Renal cortical epithelial cell (primary cell): ENCODE results near the gene ITFG1. TPM values are rescaled to one million over a fixed set of nuclear protein-coding genes. Genes with fewer than 3 reads are reported as not detected.
"Not testable (repeated sequence)": the region's sequence is repeated elsewhere in the genome, so short reads cannot be mapped to it uniquely, and the experiment has no call there.

Experiments used
- DNase-seq: peaks from one replicate; pipeline ENCODE4 v3.0.0-alpha.2; 2011; ENCODE audit warnings: low read depth
- total RNA-seq: library from RNA; depleted of rRNA; stranded (reverse); fragments of >200 nt; gene quantifications from 2 replicates; pipeline ENCODE4 v1.2.3, GENCODE V29; 2014

ITFG1 gene
- total RNA-seq, 1 donor from 2014 or later, result 145 TPM

- not testable (repeated sequence) for DNase-seq
Observed at GRCh38 chr16:47324309-47324708, 136.6 kb downstream of the ITFG1 start.

- DNase-seq, result no peak
Observed at GRCh38 chr16:47323241-47323640, 137.6 kb downstream of the ITFG1 start.

- peak; percentile 7 for DNase-seq
Observed at GRCh38 chr16:47320546-47321310, 140.1 kb downstream of the ITFG1 start.

GRCh38 chr16:47317465-47318240, 143.2 kb downstream of the ITFG1 start:
- no peak for DNase-seq

GRCh38 chr16:47316442-47317015, 144.3 kb downstream of the ITFG1 start:
- DNase-seq, result no peak

- peak; percentile 74 for DNase-seq
Observed at GRCh38 chr16:47311738-47312505, 148.9 kb downstream of the ITFG1 start.

- DNase-seq, result no peak
Observed at GRCh38 chr16:47310792-47311211, 150.1 kb downstream of the ITFG1 start.

- no peak for DNase-seq
Observed at GRCh38 chr16:47309581-47310312, 151.1 kb downstream of the ITFG1 start.

- DNase-seq, result no peak
Observed at GRCh38 chr16:47308601-47309000, 152.3 kb downstream of the ITFG1 start.

- DNase-seq, result no peak
Observed at GRCh38 chr16:47304563-47304962, 156.3 kb downstream of the ITFG1 start.

GRCh38 chr16:47299587-47299986, 161.3 kb downstream of the ITFG1 start:
- no peak for DNase-seq

- DNase-seq, result peak; percentile 1
Observed at GRCh38 chr16:47284999-47285398, 175.9 kb downstream of the ITFG1 start.

- DNase-seq, result no peak
Observed at GRCh38 chr16:47278306-47278970, 182.4 kb downstream of the ITFG1 start.

- no peak for DNase-seq
Observed at GRCh38 chr16:47276522-47276921, 184.3 kb downstream of the ITFG1 start.

- no peak for DNase-seq
Observed at GRCh38 chr16:47262938-47263337, 197.9 kb downstream of the ITFG1 start.

- no peak for DNase-seq
Observed at GRCh38 chr16:47260503-47260902, 200.4 kb downstream of the ITFG1 start.

- peak; percentile 5 for DNase-seq
Observed at GRCh38 chr16:47258874-47259461, 201.9 kb downstream of the ITFG1 start.

GRCh38 chr16:47254756-47255155, 206.1 kb downstream of the ITFG1 start:
- no peak for DNase-seq

- DNase-seq, result no peak
Observed at GRCh38 chr16:47250983-47251382, 209.9 kb downstream of the ITFG1 start.

- no peak for DNase-seq
Observed at GRCh38 chr16:47247690-47248089, 213.2 kb downstream of the ITFG1 start.
